GM21737 (cell line): ENCODE results near the gene MRPL27.
A peak's percentile ranks its signal among the peaks of the same experiment; 100 is the strongest.
"Not testable (repeated sequence)": the region's sequence is repeated elsewhere in the genome, so short reads cannot be mapped to it uniquely, and the experiment has no call there.

Experiments
- ATAC-seq: cut with Tn5 transposase; IDR thresholded peaks from one replicate; pipeline ENCODE4 v1.9.1; 2021; ENCODE audit warnings: mild to moderate bottlenecking, moderate library complexity; ENCODE audit not compliant: unreplicated experiment

Gene MRPL27

DNA sequence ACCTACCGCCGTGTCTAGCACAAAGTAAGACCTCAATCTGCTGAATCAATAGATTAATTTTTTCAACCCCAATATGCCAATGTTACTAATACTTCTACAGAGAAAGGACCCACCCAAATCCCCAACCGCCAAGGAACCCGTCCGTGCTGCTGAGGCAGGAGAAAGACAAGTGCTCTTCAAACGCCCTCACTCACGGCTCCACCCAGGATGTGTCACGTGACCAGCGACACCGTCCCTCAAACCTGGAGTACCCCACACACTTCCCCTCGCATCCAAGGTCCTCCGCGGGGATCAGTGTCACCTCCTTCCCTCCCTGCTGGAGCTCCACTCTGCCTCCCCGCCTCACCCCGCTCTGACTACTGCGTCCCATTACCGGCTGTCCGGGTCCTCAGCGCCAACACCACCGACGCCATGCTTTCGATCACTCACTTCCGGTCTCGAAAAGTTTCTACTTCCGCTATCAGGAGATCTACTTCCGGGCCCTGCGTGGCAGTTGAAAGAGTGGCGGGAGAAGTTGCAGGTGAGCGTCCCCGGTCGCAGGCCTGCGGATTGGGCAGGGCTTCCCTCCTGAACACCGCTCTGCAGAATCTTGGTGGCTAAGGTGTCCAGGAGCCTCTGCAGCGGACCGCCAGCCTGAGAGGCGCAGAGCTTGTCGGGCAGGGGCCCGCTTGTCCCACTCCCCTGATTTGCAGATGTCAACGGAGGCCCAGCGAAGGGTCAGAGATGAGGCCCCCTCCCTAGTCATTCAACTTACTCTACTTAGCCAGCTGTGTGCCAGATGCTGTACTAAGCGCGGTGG lies at the start of gene MRPL27, which contains the start of gene EME1:
TSS of gene MRPL27 (minus strand) at position 427 of the 799 bp plus-strand sequence. CDS start at position 413, 14 bp downstream.
TSS of gene EME1 (plus strand) at position 472 of the 799 bp plus-strand sequence. CDS start 1,980 bp downstream, outside the sequence.
- peak; percentile 75 for ATAC-seq

DNA sequence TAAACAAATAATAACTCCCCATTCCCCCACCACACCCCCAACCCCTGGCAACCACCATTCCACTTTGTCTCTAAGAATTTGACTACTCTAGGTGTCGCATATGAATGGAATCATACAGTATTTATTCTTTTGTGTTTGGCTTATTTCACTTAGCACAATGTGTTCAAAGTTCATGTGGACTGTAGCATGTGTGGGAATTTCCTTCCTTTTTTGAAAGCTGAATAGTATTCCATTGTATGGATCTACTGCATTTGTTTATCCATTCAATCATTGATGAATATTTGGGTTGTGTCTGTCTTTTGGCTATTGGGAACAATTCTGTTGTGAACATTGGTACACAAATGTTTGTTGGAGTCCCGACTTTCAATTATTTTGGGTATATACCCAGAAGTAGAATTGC lies 49.8 kb upstream of the MRPL27 start:
- ATAC-seq: no peak

DNA sequence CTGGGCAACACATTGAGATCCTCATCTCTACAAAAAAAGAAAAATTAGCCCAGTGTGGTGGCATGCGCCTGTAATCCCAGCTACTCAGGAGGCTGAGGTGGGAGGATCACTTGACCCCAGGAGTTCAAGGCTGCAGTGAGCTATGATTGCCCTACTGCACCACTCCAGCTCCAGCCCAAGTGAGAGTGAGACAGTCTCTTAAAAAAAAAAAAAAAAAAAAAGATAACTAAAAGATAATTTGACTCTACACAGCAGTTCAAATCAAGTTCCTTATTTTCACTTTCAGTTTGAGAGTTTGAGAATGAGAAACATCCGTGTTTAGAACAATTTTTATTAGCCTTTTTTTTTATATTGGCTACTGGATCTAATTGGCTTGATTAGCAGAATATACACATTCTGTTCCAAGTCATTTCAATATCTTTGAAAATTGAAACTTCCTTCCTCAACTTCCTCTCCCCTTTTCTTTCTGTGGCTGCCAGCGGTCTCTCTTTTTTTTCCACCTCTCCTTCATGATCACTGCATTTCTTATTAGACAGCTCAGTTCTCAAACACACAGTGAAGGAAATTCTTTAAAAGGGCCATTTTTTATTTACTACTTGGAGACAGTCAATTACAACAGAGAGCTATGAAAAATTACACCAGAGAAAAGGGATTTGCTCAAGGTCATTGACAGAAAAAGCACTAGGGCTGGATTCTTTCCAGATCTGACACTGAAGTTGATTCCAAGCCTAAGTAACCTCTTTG lies 48.5 kb upstream of the MRPL27 start:
- no peak for ATAC-seq

DNA sequence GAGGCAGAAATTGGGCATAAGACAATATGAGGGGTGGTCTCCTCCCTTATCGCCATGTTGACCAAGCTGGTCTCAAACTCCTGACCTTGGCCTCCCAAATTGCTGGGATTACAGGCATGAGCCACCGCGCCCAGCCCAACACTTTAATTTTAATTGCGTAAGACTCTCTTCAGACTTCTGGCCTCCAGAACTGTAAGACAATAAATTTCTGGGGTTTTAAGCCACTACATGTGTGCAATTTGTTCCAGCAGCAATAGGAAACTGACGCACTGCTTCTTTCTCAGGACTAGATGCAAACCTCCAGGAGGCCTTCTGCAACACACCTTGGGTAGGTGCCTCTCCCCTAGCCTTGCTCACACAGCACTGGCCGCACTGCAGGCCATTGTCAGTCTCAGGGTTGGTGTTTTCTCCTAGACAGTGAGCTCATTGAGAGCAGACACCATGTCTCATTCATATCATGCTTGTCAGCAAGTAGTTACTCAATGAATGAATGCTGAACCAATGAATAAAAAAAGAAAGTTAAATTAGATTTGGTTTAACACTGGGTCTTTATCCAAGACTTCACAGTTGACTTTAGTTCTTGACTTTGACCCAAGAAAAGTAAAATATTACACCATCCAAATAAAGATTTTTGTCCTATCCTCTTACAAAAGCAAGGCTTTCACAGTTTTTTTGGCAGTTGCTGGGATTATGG lies 47.6 kb upstream of the MRPL27 start:
- no peak for ATAC-seq

DNA sequence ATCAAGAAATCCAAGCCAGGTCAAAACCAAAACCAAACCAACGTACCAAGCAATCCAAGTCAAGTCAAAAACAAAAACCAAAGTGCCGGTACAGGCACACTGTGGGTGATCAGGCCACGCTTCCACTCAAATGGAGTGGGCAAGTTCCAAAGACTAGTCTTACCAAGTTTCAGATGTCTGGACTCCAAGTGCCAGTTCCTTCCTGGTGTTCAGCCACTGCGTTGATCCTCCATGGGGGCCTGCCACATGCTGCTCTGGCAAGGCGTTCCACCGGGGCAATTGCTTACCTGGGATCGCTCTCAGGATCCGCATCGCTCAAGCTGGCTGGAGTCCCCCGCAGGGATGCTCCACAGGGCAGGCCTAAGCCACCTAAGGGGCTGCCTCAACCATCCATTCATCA lies 46.6 kb upstream of the MRPL27 start:
- ATAC-seq: not testable (repeated sequence)

DNA sequence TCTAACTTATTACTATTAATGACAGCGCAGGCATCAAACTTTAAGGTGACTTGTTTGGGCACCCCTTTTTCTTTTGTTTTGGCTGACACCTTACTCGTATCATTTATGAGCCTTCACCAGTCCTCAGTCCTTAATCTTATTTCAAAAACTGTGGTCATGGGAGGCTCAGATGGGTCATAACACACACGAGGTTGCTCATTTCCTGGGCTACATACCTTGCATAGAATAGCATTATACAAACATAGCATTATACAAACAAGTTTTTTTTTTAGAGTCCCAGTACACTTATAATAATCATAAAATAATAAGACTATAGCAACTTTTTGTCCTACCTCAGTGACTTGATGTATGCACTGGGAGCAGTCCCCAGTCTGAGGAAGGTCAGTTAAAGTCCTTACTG lies 41.8 kb upstream of the MRPL27 start:
- no peak for ATAC-seq

DNA sequence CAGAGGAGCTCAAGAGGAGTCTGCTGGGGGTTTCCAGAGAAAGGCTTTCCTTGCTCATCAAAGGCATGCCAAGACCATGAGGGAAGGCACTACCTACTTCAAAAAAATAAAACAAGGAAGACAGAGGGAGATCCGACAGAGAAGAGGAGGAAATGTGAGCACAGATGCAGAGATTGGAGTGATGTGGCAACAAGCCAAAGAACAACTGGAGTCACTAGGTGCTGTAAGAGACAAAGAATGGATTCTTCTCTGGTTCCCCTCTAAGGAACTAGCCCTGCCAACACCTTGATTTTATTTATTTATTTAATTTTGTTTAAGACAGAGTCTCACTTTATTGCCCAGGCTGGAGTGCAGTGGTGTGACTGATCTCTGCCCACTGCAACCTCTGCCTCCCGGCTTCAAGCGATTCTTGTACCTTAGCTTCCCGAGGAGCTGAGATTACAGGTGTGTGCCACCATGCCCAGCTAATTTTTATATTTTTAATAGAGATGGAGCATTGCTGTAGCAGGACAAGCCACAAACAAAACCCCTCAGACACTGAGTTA lies 39.3 kb upstream of the MRPL27 start:
- ATAC-seq: no peak

DNA sequence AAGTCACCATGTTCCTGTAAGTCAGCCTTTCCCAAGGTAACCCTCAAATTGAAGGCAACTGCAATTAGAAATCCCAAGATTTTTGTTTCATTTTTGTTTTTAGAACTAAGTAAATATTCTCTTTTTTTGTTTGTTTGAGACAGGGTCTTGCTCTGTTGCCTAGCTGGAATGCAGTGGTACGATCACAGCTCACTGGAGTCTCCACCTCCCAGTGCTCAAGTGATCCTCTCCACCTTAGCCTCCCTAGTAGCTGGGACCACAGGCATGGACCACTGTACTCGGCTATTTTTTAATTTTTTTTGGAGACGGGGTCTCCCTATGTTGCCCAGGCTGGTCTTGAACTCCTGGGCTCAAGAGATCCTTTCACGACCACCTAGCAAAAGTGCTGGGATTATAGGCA lies 34.9 kb upstream of the MRPL27 start:
- ATAC-seq: no peak

DNA sequence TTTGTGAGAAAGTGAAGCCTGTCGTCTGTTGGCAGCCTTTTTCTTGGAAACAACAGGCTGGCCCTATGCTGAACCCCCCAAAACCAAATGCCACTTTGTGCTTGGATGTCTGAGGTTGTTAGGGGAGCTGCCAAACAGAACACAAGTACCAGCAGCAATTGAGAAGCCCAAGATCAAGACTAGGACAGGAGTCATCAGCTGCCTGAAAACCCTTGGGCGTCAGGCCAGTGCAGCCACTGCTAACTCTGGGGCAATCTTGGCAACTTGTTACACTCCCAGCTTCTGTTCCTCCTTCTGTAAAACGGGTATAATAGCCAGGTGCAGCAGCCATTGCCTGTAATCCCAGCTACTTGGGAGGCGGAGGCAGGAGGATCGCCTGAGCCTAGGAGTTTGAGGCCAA lies 33.6 kb upstream of the MRPL27 start:
- ATAC-seq: no peak

DNA sequence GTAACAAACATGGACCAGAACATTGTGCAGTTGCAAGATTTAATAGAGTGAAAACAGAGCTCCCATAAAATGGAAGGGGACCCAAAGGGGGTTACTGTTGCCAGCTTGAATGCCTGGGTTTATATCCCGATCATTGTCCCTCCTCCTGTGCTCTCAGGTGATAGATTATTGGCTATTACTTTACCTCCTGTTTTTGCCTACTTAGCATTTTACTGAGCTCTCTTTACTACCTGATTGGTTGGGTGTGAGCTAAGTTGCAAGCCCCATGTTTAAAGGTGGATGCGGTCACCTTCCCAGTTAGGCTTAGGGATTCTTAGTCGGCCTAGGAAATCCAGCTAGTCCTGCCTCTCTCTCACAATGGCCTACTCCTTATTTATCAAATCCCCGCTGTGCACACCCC lies 32.4 kb upstream of the MRPL27 start:
- ATAC-seq: not testable (repeated sequence)

DNA sequence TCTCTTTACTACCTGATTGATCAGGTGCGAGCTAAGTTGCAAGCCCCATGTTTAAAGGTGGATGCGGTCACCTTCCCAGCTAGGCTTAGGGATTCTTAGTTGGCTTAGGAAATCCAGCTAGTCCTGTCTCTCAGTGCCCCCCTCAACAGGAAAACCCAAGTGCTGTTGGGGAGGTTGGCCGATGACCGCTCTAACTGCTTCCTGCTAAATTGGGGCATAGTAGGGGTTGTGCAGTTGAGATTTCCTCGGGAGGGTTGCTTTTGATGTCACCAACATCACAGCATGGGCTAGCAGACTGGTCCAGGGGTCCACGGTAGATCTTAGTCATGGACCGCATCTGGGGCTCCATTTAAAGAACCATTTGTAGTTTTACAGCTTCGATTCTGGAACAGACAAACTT lies 26.6 kb upstream of the MRPL27 start:
- ATAC-seq: not testable (repeated sequence)

DNA sequence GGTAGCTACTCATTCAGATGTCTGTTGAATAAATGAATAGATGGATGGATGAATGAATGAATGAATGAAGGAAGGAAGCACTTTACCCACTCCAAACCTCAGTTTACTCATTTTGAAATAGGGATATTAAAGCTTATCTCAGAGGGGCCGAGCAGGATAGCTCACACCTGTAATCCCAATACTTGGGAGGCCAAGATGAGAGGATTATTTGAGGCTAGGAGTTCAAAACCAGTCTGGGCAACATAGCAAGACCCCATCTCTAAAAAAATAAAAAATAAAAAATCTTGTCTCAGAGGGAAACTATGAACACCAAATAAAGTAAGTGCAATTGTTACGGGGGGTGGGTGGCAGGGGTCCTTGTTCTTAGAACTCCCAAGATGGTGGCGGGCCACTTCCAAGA lies 25.7 kb upstream of the MRPL27 start:
- ATAC-seq: not testable (repeated sequence)

DNA sequence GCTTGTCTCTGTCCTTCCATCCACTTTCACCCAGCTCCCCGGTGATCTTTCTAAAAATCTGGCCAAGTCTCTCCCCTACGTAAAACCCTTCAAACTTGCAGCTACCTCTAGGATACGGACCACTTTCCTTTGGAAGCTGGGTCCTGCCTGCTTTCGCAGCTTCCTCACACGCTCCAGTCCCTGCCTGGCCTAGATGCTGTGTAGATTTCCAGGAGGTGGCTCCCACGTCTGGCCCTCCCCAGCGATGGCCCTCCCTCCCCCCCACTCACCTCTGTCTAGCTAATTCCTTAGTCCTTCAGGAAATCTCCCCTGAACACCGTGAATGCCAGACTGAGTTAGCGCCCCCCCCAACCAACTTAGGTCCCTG lies 24.9 kb upstream of the MRPL27 start:
- no peak for ATAC-seq

DNA sequence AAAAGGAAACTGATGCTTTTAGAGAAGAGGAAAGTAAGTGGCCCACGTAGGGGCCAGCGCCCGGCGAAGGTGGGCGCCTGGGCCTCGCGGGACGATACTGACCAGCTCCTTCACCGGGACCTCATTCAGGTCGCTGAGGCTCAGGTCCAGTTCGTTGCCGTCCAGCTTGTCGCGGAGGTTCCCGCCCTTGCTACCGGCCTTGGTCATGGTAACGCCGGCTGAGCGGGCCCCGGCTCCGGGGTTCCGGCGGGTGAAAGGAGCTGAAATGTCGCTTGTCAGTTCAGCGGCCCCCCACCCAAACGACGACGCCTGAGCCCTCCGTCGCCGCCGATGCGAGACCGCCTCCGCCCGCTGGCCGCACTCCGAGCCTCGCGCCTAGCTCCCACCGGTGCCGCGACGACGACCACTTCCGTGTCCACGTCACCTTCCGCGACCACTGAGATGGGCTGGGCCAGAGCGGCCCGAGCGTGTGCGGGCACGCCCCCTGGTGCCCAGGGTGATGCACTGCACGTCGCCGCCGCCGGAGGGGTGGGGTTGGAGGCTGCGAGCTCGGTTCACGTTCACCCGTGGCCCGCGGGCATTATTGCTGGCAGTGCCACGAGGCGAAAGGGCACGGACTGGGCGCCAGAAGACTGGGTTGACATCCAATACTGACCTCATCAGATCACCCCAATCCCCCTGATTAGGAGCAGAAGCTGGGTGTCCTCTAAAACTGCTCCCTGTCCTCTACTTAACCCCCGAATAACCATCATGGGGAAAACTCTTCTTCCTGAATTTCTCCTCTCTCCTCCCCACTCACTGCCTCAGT lies 24.3 kb upstream of the MRPL27 start, which contains the start of gene LRRC59:
TSS of gene LRRC59 (minus strand) at position 413 of the 808 bp plus-strand sequence. CDS start at position 207, 206 bp downstream.
- ATAC-seq: peak; percentile 91

DNA sequence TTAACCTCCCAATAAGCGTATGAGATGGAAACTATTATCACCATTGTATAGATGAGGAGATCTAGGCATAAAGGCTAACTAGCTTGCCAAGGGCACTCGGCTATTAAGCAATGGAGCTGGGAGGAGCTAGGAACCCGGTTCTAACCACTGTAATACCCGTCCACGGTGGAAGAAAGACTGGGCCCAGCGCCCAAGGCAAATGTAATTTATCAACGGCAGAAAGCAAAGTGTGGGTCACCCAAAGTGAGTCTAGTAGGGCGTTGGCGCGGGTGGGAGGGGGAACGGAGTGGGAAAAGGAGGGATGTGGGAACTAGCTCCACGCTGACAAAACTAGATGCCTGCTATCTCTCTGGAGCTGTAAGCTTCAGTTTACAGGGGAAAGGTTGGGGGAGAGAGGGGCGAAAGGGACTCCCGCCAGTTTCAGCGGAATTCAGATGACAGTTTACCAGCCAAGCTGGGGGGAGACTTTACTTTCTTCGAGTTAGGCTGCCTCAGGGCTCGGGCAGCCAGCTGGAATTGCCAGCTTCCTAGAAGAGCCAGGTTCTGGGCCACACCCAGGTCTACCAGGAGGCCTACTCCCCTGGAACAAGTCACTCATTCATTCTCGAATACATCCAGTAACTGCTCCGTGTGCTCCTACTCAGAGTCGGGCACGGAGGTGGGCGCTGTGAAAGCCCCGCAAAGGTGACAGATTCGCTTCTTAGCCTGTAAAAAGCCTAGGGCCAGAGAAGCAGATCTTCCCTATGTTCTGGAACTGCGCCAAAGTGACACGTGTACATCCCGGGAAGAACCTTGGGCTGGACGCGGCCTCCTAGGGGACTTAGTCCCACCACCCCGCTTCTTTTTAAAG lies 23.5 kb upstream of the MRPL27 start:
- no peak for ATAC-seq

DNA sequence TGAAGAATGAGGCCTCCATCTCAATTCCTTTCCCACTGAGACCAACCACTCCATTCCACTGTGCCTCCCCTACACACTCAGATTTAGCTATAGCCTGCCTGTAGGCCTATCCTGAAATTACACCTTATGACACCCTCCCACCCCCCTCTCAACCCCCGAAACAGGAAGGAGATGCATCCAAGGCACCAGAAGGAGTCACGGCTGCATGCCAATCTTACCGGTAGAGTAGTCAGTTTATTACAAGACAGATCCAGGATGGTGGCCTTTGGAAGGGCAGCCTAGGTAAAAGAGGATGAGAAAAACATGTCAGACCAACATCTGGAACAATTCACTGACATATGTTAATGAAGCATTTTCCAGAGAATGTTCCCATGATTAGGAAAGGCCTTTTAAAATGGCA lies 21.7 kb upstream of the MRPL27 start:
- ATAC-seq: no peak

DNA sequence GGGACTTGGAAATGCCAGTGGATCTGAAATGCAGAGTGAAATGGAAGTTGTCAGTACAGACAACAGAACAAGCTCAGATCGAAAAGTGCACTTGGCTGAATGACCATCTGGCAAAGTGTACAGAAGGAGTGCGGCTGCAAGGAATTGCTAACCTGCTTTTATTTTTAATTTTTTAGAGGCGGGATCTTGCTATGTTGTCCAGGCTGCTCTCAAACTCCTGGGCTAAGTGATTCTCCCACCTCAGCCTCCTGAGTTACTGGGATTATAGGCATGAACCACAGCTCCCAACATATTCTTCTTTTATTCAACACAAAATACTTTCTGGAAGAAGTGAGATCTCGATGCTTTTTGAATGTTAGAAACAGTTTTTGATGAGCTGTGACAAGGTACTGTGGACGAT lies 20.7 kb upstream of the MRPL27 start:
- no peak for ATAC-seq

DNA sequence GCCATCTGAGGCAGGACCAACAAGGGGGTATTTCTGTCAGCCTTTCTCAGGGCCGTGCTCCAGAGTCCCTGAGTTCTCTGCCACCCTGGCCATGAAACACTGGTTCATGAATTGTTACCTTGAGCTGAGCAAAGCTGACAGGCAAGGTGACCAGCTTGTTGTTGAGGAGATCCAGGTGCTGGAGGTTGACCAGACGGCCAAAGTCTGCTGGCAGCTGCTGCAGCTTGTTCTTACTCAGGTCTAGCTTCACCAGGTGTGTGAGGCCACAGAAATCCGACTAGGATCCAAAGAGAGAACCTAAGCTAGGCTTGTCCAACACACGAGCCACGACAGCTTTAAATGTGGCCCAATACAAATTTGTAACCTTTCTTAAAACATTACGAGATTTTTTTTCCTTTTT lies 19.6 kb upstream of the MRPL27 start:
- ATAC-seq: no peak

DNA sequence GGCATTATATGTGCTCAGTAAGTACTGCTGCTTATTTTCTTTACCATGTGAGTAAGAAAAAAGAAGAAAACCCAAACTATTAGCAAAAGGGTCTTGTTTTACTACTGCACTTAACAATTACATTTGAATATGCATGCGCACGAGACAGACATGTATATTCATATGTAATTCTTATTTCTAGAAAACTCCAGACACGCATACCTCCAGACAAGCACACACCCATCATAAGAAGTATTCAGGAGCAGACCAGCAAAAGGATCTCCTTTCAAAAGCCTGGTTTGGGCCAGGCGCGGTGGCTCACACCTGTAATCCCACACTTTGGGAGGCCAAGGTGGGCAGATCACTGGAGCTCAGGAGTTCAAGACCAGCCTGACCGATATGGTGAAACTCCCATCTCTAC lies 16.6 kb upstream of the MRPL27 start:
- ATAC-seq: no peak
